ENCODE measurements around the gene KLK12.

Gene KLK12

GRCh38 chr19:51076631-51077213 lies 41.9 kb upstream of the KLK12 start:
- peaks cover 4% of the 10 kb centered on the region; the same call in 1 of the 2 replicates for H3K9me3 ChIP-seq (ENCODE audit: low read depth, low read length)
- H3K27ac ChIP-seq = no peak overlapping the region
- no peaks in the 10 kb centered on the region for H3K36me3 ChIP-seq (ENCODE audit: insufficient read depth, low read length)
- DNase-seq (ENCODE audit: low read depth, low spot score) = no peak
- H3K4me3 ChIP-seq = no peak overlapping the region
- TF ChIP-seq EZH2 (IDR thresholded peaks at IDR 0.05) (no peak), FOXP2 (optimal IDR thresholded peaks at IDR 0.05; ENCODE audit: control extremely low read depth, extremely low read length, insufficient read depth) (no peak), POLR2AphosphoS5 (IDR thresholded peaks at IDR 0.05; ENCODE audit: borderline replicate concordance, low read depth, low read length) (no peak)
- no peak overlapping the region for H3K9ac ChIP-seq (ENCODE audit: insufficient read length)

GRCh38 chr19:51075998-51076397 lies 41.2 kb upstream of the KLK12 start:
- no peak for TF ChIP-seq FOXP2 (optimal IDR thresholded peaks at IDR 0.05; ENCODE audit: control extremely low read depth, extremely low read length, insufficient read depth)
- no peaks in the 10 kb centered on the region for H3K36me3 ChIP-seq (ENCODE audit: insufficient read depth, low read length)
- peaks cover 4% of the 10 kb centered on the region; the same call in 1 of the 2 replicates for H3K9me3 ChIP-seq (ENCODE audit: low read depth, low read length)
- no peak overlapping the region for H3K4me3 ChIP-seq
- H3K27ac ChIP-seq = no peak overlapping the region
- no peak overlapping the region for H3K9ac ChIP-seq (ENCODE audit: insufficient read length)
- no peak for DNase-seq (ENCODE audit: low read depth, low spot score)

- Histone ChIP-seq H3K4me3 (no peak overlapping the region), H3K9me3 (ENCODE audit: low read depth, low read length) (peaks cover 4% of the 10 kb centered on the region; the same call in 1 of the 2 replicates), H3K36me3 (ENCODE audit: insufficient read depth, low read length) (no peaks in the 10 kb centered on the region), H3K27ac (no peak overlapping the region), H3K9ac (ENCODE audit: insufficient read length) (no peak overlapping the region)
- TF ChIP-seq POLR2AphosphoS5 (IDR thresholded peaks at IDR 0.05; ENCODE audit: borderline replicate concordance, low read depth, low read length) (no peak), FOXP2 (optimal IDR thresholded peaks at IDR 0.05; ENCODE audit: control extremely low read depth, extremely low read length, insufficient read depth) (no peak), EZH2 (IDR thresholded peaks at IDR 0.05) (no peak)
- DNase-seq (ENCODE audit: low read depth, low spot score) = no peak
Measured at GRCh38 chr19:51071095-51071405, 36.2 kb upstream of the KLK12 start.

- DNase-seq (ENCODE audit: low read depth, low spot score) = no peak
- Histone ChIP-seq H3K36me3 (ENCODE audit: insufficient read depth, low read length) (no peaks in the 10 kb centered on the region), H3K9ac (ENCODE audit: insufficient read length) (no peak overlapping the region), H3K4me3 (no peak overlapping the region), H3K27ac (no peak overlapping the region), H3K9me3 (ENCODE audit: low read depth, low read length) (peaks cover 4% of the 10 kb centered on the region; the same call in 1 of the 2 replicates)
- TF ChIP-seq FOXP2 (optimal IDR thresholded peaks at IDR 0.05; ENCODE audit: control extremely low read depth, extremely low read length, insufficient read depth) = no peak
- no peak for TF ChIP-seq POLR2AphosphoS5 (IDR thresholded peaks at IDR 0.05; ENCODE audit: borderline replicate concordance, low read depth, low read length)
- no peak for TF ChIP-seq EZH2 (IDR thresholded peaks at IDR 0.05)
Measured at GRCh38 chr19:51070334-51071094, 35.7 kb upstream of the KLK12 start.

- TF ChIP-seq EZH2 (IDR thresholded peaks at IDR 0.05) (no peak), FOXP2 (optimal IDR thresholded peaks at IDR 0.05; ENCODE audit: control extremely low read depth, extremely low read length, insufficient read depth) (no peak), POLR2AphosphoS5 (IDR thresholded peaks at IDR 0.05; ENCODE audit: borderline replicate concordance, low read depth, low read length) (no peak)
- no peak for DNase-seq (ENCODE audit: low read depth, low spot score)
- Histone ChIP-seq H3K36me3 (ENCODE audit: insufficient read depth, low read length) (no peaks in the 10 kb centered on the region), H3K4me3 (no peak overlapping the region), H3K9me3 (ENCODE audit: low read depth, low read length) (no peaks in the 10 kb centered on the region), H3K9ac (ENCODE audit: insufficient read length) (no peak overlapping the region), H3K27ac (no peak overlapping the region)
Measured at GRCh38 chr19:51066393-51067186, 31.8 kb upstream of the KLK12 start.

GRCh38 chr19:51065221-51065960 lies 30.6 kb upstream of the KLK12 start:
- DNase-seq (ENCODE audit: low read depth, low spot score) = no peak
- Histone ChIP-seq H3K36me3 (ENCODE audit: insufficient read depth, low read length) (no peaks in the 10 kb centered on the region), H3K9ac (ENCODE audit: insufficient read length) (no peak overlapping the region), H3K27ac (no peak overlapping the region), H3K4me3 (no peak overlapping the region), H3K9me3 (ENCODE audit: low read depth, low read length) (no peaks in the 10 kb centered on the region)
- TF ChIP-seq POLR2AphosphoS5 (IDR thresholded peaks at IDR 0.05; ENCODE audit: borderline replicate concordance, low read depth, low read length) = no peak
- no peak for TF ChIP-seq FOXP2 (optimal IDR thresholded peaks at IDR 0.05; ENCODE audit: control extremely low read depth, extremely low read length, insufficient read depth)
- TF ChIP-seq EZH2 (IDR thresholded peaks at IDR 0.05) = no peak

GRCh38 chr19:51064534-51065220 lies 29.9 kb upstream of the KLK12 start, which contains the start of gene KLK13:
Gene KLK13 (minus strand): TSS chr19:51065092. CDS start chr19:51065067, 25 bp downstream.
- TF ChIP-seq EZH2 (IDR thresholded peaks at IDR 0.05) (no peak), POLR2AphosphoS5 (IDR thresholded peaks at IDR 0.05; ENCODE audit: borderline replicate concordance, low read depth, low read length) (no peak), FOXP2 (optimal IDR thresholded peaks at IDR 0.05; ENCODE audit: control extremely low read depth, extremely low read length, insufficient read depth) (no peak)
- Histone ChIP-seq H3K4me3 (no peak within 1 kb of the TSS), H3K27ac (no peak within 1 kb of the TSS), H3K36me3 (ENCODE audit: insufficient read depth, low read length) (no peaks in the 10 kb centered on the region), H3K9ac (ENCODE audit: insufficient read length) (no peak within 1 kb of the TSS), H3K9me3 (ENCODE audit: low read depth, low read length) (no peaks in the 10 kb centered on the region)
- DNase-seq (ENCODE audit: low read depth, low spot score) = no peak

All from SK-N-MC (cell line).